ENCODE data around the gene NKX1-2. TPM values are rescaled to one million over a fixed set of nuclear protein-coding genes. Genes with fewer than 3 reads are reported as not detected.
A peak's percentile ranks its signal among the peaks of the same experiment; 100 is the strongest.

NKX1-2 gene
- total RNA-seq, 4 donors from 2014 or later: 0.78 to 2.4 (median 1.3) TPM

DNA sequence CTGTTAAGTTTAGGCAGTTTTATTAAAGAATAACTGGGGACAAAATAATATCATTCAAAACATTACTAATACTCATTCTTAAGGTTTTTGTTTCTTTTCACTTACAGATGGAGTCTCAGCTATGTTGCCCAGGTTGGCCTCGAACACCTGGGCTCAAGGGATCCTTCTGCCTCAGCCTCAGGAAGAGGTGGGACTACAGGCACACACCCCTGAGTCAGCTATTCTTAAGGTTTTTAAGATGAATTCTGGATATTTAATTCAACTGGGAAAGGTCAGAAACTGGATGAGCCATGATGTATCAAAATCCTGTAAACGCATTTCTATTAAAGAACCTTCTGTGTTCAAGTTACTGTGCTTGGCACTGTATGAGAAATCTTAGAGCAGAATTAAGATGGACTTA lies 34.6 kb downstream of the NKX1-2 start:
- peak in 1 of 2 donors; percentile 26 for DNase-seq (ENCODE audit: low spot score in 2 of 2)
- TF ChIP-seq, protein P1, sequence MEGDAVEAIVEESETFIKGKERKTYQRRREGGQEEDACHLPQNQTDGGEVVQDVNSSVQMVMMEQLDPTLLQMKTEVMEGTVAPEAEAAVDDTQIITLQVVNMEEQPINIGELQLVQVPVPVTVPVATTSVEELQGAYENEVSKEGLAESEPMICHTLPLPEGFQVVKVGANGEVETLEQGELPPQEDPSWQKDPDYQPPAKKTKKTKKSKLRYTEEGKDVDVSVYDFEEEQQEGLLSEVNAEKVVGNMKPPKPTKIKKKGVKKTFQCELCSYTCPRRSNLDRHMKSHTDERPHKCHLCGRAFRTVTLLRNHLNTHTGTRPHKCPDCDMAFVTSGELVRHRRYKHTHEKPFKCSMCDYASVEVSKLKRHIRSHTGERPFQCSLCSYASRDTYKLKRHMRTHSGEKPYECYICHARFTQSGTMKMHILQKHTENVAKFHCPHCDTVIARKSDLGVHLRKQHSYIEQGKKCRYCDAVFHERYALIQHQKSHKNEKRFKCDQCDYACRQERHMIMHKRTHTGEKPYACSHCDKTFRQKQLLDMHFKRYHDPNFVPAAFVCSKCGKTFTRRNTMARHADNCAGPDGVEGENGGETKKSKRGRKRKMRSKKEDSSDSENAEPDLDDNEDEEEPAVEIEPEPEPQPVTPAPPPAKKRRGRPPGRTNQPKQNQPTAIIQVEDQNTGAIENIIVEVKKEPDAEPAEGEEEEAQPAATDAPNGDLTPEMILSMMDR (IDR thresholded peaks at IDR 0.05): no peak
- no peak for TF ChIP-seq POLR2A (IDR thresholded peaks at IDR 0.05)
- intact Hi-C loops (cut with DNase I; ENCODE audit: low total_unique reads): no loop called here
- WGBS, 2 donors: 43 to 51% methylated on average over 2 of the region's 2 CpGs
- H3K4me3 ChIP-seq (ENCODE audit: low read depth, poor library complexity, severe bottlenecking): no peak overlapping the region

DNA sequence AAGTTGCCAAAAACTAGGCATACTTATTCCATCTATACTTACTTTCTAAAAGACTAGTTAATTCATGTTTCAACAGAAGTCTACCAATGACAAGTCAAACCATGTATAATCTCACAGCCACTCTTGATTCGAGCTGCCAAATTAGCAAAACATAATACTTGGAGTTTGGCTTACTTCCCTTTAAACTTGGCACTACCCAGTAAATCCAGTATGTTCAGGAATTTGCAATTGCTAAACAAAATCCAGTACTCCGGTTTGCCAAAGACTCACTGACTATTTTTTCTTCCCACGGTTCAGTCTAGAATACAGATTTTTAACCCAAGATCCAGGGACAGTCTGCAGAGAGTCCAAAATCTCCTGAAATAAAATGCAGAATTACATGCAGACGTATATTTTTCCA lies 35.8 kb downstream of the NKX1-2 start:
- no peak for DNase-seq (ENCODE audit: low spot score in 2 of 2)
- intact Hi-C loops (cut with DNase I; ENCODE audit: low total_unique reads): no loop called here
- TF ChIP-seq, protein P1 (IDR thresholded peaks at IDR 0.05): no peak
- TF ChIP-seq POLR2A (IDR thresholded peaks at IDR 0.05): no peak
- WGBS, 2 donors: 23 to 25% methylated on average over 4 of the region's 4 CpGs
- H3K4me3 ChIP-seq (ENCODE audit: low read depth, poor library complexity, severe bottlenecking): no peak overlapping the region

DNA sequence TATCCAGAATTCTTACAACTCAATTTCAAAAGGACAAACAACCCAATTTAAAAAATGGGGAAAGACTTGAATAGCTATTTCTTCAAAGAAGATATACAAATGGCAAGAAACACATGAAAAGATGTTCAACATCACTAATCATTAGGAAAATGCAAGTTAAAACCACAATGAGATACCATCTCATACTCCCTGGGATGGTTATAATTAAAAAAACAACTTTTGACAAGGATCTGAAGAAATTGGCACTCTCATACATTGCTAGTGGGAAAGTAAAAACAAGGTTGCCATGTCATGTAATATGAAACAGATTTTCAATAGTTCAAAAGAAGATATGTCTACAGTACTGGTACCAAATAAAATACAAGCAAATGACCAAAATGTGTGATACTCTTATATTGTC lies 40.1 kb downstream of the NKX1-2 start:
- no peak for TF ChIP-seq POLR2A (IDR thresholded peaks at IDR 0.05)
- DNase-seq (ENCODE audit: low spot score in 2 of 2): no peak
- no peak overlapping the region for H3K4me3 ChIP-seq (ENCODE audit: low read depth, poor library complexity, severe bottlenecking)
- intact Hi-C loops (cut with DNase I; ENCODE audit: low total_unique reads): no loop called here

DNA sequence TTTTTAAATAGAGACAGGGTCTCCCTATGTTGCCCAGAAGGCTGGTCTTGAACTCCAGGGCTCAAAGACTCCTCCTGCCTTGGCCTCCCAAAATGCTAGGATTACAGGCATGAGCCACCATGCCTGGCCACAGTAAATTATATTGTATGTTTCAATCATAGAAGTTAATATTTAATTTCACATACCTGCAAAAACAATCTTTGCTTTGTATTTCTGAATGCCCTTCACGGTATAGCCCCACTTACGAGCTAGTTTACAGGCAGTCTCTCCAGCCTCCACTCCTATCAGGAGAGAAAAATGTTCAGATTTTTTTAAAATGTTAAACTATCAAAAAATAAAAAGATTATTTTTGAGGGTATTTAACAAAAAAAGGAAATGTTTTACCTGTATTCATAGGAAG lies 41.5 kb downstream of the NKX1-2 start:
- TF ChIP-seq, protein P1 (IDR thresholded peaks at IDR 0.05): no peak
- no peak for TF ChIP-seq POLR2A (IDR thresholded peaks at IDR 0.05)
- intact Hi-C loops (cut with DNase I; ENCODE audit: low total_unique reads): no loop called here
- H3K4me3 ChIP-seq (ENCODE audit: low read depth, poor library complexity, severe bottlenecking): no peak overlapping the region
- 96 to 99% methylated on average over 2 of the region's 2 CpGs for WGBS, 2 donors
- peak in 1 of 2 donors; percentile 36 for DNase-seq (ENCODE audit: low spot score in 2 of 2)

DNA sequence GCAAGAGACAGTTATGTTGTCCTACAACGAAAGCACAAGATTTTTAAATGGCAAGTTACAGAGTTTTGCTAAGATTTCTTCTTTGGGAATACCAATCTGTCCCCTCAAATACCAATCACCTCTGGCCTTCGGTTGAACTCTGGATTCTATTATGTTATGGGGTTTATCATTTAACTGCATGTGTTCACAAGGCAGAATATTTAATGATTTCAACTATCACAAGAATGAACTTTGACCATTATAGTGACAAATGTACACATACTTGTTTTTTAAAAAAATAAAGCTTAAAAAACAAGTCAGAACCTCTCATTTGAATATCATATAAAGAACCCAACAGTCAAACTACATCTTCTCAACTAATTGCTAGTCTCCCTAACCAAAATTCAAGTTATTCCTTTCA lies 42.4 kb downstream of the NKX1-2 start:
- DNase-seq (ENCODE audit: low spot score in 2 of 2): no peak
- H3K4me3 ChIP-seq (ENCODE audit: low read depth, poor library complexity, severe bottlenecking): no peak overlapping the region
- TF ChIP-seq, protein P1 (IDR thresholded peaks at IDR 0.05): no peak
- no peak for TF ChIP-seq POLR2A (IDR thresholded peaks at IDR 0.05)
- whole genome bisulfite sequencing, 2 donors: 95 to 98% methylated on average over 2 of the region's 2 CpGs
- intact Hi-C loops (cut with DNase I; ENCODE audit: low total_unique reads): no loop called here

DNA sequence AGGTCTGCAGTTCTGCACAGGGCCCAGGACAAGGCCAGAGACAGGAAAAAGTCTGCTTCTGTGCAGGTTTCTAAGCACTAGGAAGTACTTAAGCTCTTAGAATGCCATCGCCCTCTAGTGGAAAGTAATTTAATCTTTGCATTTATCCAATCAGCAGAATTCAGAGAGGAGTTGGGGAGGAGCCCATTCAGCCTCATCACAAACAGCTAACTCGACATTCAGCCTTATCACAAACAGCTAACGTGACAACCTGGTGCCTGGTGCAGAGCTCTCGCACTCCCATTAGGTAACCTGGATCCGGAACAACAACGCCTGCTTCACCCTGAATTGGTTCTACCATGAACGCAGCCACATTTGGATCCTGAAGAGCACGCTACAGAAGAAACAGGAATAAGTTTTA lies 46.3 kb downstream of the NKX1-2 start:
- peak in 1 of 2 donors; percentile 64 for DNase-seq (ENCODE audit: low spot score in 2 of 2)
- no peak overlapping the region for H3K4me3 ChIP-seq (ENCODE audit: low read depth, poor library complexity, severe bottlenecking)
- TF ChIP-seq, protein P1 (IDR thresholded peaks at IDR 0.05): no peak
- no peak for TF ChIP-seq POLR2A (IDR thresholded peaks at IDR 0.05)
- WGBS, 2 donors: 50 to 56% methylated on average over 8 of the region's 8 CpGs
- intact Hi-C loops (cut with DNase I; ENCODE audit: low total_unique reads): no loop called here
